HEK293 (cell line): ENCODE measurements around the gene ZNF574.

Experiments used
- CTCF ChIP-seq: fragments of 450-650 bp; formaldehyde crosslinking; IDR thresholded peaks from 2 replicates; pipeline ENCODE4 v1.5.1; 2016; ENCODE audit warnings: missing biosample characterization, missing genetic modification characterization
- PRDM10 ChIP-seq: fragments of 450-650 bp; formaldehyde crosslinking; IDR thresholded peaks from 2 replicates; pipeline ENCODE4 v1.5.1; 2016; ENCODE audit warnings: missing biosample characterization, missing genetic modification characterization
- ZNF274 ChIP-seq, 2 experiments: fragments of 200-500 bp in 1 of 2; fragments of 450-650 bp in 1 of 2; sonication (Bioruptor generic) in 1 of 2; formaldehyde crosslinking in 1 of 2; IDR thresholded peaks; 2 replicates each; pipeline versions ENCODE4 v1.5.1 to v1.6.1; 2014 to 2016; ENCODE audit warnings: borderline replicate concordance in 1 of 2, inconsistent platforms in 1 of 2, low read length in 1 of 2, missing biosample characterization in 1 of 2, missing genetic modification characterization in 1 of 2
- ZNF747 ChIP-seq: fragments of 450-650 bp; formaldehyde crosslinking; IDR thresholded peaks from 2 replicates; pipeline ENCODE4 v1.5.1; 2016; ENCODE audit warnings: missing biosample characterization, missing genetic modification characterization

GRCh38 chr19:42088471-42089190 lies 12.7 kb downstream of the ZNF574 start:
- TF ChIP-seq ZNF274 (IDR thresholded peaks at IDR 0.05; ENCODE audit: low read length) = no peak
- no peak for TF ChIP-seq ZNF274 (tag by site-specific recombination; IDR thresholded peaks at IDR 0.05; ENCODE audit: borderline replicate concordance)
- no peak for TF ChIP-seq CTCF
- TF ChIP-seq PRDM10 (tag by site-specific recombination) = no peak
- no peak for TF ChIP-seq ZNF747
